CD4-positive, alpha-beta T cell (primary cell): ENCODE data around the gene IL17RA. TPM values are rescaled to one million over a fixed set of nuclear protein-coding genes. Genes with fewer than 3 reads are reported as not detected.

Source experiments
- ATAC-seq: fragments of 200-7000 bp; cut with Tn5 transposase; one replicate; pipeline ENCODE4 v1.10.0; 2022; ENCODE audit warnings: mild to moderate bottlenecking; ENCODE audit not compliant: poor library complexity
- CTCF ChIA-PET: fragments of 350-600 bp; sonication (Branson Sonifier 250); formaldehyde crosslinking; loops from one replicate; lab custom pipeline; 2021; ENCODE audit warnings: antibody characterized with exemption, inconsistent platforms; lab: Charles Lee
- POLR2A ChIA-PET: fragments of 350-600 bp; sonication (Branson Sonifier 250); formaldehyde crosslinking; loops from one replicate; lab custom pipeline; 2021; ENCODE audit warnings: antibody characterized with exemption, inconsistent platforms; lab: Charles Lee
- DNase-seq, 14 experiments: peaks; one replicate each; pipeline ENCODE4 v3.0.0-alpha.2; 2013 to 2020; ENCODE audit warnings: mixed read lengths in 2 of 14
- H3K27ac ChIP-seq, 2 donors: one replicate each; pipeline versions ENCODE4 v1.5.1 to v1.7.0; 2013; ENCODE audit warnings: low read length in 2 of 2, low read depth in 1 of 2, mild to moderate bottlenecking in 1 of 2
- H3K27me3 ChIP-seq, 2 experiments: 1 replicate in 1 of 2; 2 replicates in 1 of 2; pipeline versions ENCODE4 v1.6.1 to v1.7.0; 2013; ENCODE audit warnings: low read length in 2 of 2, control low read depth in 1 of 2, mild to moderate bottlenecking in 1 of 2, moderate library complexity in 1 of 2; ENCODE audit not compliant: insufficient read depth in 2 of 2, control insufficient read depth in 1 of 2
- H3K36me3 ChIP-seq: one replicate; pipeline ENCODE4 v1.6.1; 2013; ENCODE audit warnings: low read length, control low read depth; ENCODE audit not compliant: insufficient read depth
- H3K4me1 ChIP-seq: one replicate; pipeline ENCODE4 v1.6.1; 2013; ENCODE audit warnings: low read length, control low read depth; ENCODE audit not compliant: insufficient read depth
- H3K4me3 ChIP-seq: one replicate; pipeline ENCODE4 v1.5.1; 2013; ENCODE audit warnings: mild to moderate bottlenecking, low read length, moderate library complexity
- H3K9me3 ChIP-seq, 2 experiments: 1 replicate in 1 of 2; 2 replicates in 1 of 2; pipeline versions ENCODE4 v1.6.1 to v1.7.0; 2013; ENCODE audit warnings: low read length in 2 of 2, mild to moderate bottlenecking in 2 of 2, control low read depth in 1 of 2, moderate library complexity in 1 of 2; ENCODE audit not compliant: control insufficient read depth in 1 of 2, insufficient read depth in 1 of 2
- H3K27ac Mint-ChIP-seq: one replicate; pipeline ENCODE4 v1.8.0; 2020; ENCODE audit warnings: mixed read lengths
- H3K27me3 Mint-ChIP-seq: one replicate; pipeline ENCODE4 v1.8.0; 2021; ENCODE audit warnings: mixed read lengths
- H3K36me3 Mint-ChIP-seq: one replicate; pipeline ENCODE4 v1.8.0; 2021; ENCODE audit warnings: low read depth, mixed read lengths
- H3K4me1 Mint-ChIP-seq: one replicate; pipeline ENCODE4 v1.8.0; 2021; ENCODE audit warnings: low read depth, mixed read lengths
- H3K4me3 Mint-ChIP-seq: one replicate; pipeline ENCODE4 v1.8.0; 2020; ENCODE audit warnings: mild to moderate bottlenecking, mixed read lengths
- H3K9me3 Mint-ChIP-seq: one replicate; pipeline ENCODE4 v1.8.0; 2020; ENCODE audit warnings: mixed read lengths
- intact Hi-C, 2 experiments: fragments of 100-400 bp; cut with DNase I in 1 of 2; cut with micrococcal nuclease in 1 of 2; formaldehyde crosslinking; loops; one replicate each; pipeline versions ENCODE4 v1.15.1 to v1.9.0; 2023 to 2025; cut with DNase I, micrococcal nuclease
- total RNA-seq, 174 experiments: library from RNA in 2 of 174; stranded (reverse) in 2 of 174; gene quantifications; one replicate each; pipeline ENCODE4 v1.2.3 and lab custom pipeline; 2021 to 2026
- TF ChIP-seq, protein P1 (sequence below): fragments of 200-600 bp; IDR thresholded peaks from one replicate; pipeline ENCODE4 v1.8.0; 2022; ENCODE audit warnings: antibody characterized with exemption, mild to moderate bottlenecking

Gene IL17RA
- total RNA-seq, 2 experiments from 2014 or later = 23.2 to 24.3 TPM

DNA sequence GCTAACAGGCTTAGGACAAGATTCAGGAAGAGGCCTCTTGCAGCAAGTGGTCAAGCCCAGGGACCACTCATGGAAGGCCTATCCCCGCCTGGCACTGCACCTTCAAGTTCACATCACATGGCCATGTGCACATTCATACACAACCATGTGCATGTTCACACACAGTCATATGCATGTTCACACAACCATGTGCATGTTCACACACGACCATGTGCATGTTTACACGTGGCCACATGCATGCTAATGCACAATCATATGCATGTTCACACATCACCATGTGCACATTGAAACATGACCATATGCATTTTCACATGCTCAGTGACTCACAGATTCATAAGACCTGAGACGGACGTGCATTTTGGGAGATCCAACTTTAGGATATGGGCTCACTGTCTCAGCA is 28.7 kb upstream of the IL17RA start:
- no peak overlapping the region for H3K4me3 Mint-ChIP-seq
- CTCF ChIA-PET = no interaction called here
- DNase-seq = no peak
- no peaks in the 10 kb centered on the region for H3K9me3 ChIP-seq
- no peak overlapping the region for H3K27ac ChIP-seq
- H3K27me3 Mint-ChIP-seq = no peaks in the 10 kb centered on the region
- H3K4me3 ChIP-seq = no peak overlapping the region
- H3K27ac Mint-ChIP-seq = no peak overlapping the region
- peaks cover 0 to under 1% of the 10 kb centered on the region in 2 experiments for H3K27me3 ChIP-seq
- TF ChIP-seq, protein P1, sequence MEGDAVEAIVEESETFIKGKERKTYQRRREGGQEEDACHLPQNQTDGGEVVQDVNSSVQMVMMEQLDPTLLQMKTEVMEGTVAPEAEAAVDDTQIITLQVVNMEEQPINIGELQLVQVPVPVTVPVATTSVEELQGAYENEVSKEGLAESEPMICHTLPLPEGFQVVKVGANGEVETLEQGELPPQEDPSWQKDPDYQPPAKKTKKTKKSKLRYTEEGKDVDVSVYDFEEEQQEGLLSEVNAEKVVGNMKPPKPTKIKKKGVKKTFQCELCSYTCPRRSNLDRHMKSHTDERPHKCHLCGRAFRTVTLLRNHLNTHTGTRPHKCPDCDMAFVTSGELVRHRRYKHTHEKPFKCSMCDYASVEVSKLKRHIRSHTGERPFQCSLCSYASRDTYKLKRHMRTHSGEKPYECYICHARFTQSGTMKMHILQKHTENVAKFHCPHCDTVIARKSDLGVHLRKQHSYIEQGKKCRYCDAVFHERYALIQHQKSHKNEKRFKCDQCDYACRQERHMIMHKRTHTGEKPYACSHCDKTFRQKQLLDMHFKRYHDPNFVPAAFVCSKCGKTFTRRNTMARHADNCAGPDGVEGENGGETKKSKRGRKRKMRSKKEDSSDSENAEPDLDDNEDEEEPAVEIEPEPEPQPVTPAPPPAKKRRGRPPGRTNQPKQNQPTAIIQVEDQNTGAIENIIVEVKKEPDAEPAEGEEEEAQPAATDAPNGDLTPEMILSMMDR = no peak
- POLR2A ChIA-PET = no interaction called here
- no peak for ATAC-seq
- no peaks in the 10 kb centered on the region for H3K9me3 Mint-ChIP-seq
- no peaks in the 10 kb centered on the region for H3K36me3 Mint-ChIP-seq
- H3K36me3 ChIP-seq = no peaks in the 10 kb centered on the region
- peaks cover 5% of the 10 kb centered on the region for H3K4me1 ChIP-seq
- H3K4me1 Mint-ChIP-seq = no peaks in the 10 kb centered on the region
- intact Hi-C loops = no loop called here

DNA sequence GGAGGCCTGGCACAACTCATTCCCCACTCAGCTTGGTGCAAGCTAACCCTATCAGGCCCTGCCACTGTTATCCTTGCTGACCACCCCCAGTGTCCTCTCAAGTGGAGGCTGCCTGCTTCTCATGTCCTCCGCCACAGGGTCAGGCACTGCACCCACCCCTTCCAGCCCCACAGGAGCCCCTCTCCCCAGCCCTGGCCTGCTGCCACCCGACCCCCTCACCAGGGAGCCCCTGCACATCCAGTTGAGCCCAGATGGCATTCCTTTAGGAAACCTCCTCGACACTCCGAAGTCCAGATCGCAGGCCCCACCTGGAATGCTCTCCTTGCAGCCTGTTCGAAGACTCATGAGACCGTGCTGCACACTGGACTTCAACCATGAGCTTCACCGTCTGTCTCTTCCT is 28.0 kb upstream of the IL17RA start:
- Histone ChIP-seq H3K36me3 (no peaks in the 10 kb centered on the region), H3K27me3 (peaks cover 0 to 3% of the 10 kb centered on the region in 2 experiments), H3K4me1 (peaks cover 5% of the 10 kb centered on the region), H3K27ac (no peak overlapping the region), H3K9me3 (no peaks in the 10 kb centered on the region), H3K4me3 (no peak overlapping the region)
- DNase-seq (no peak), ATAC-seq (no peak)
- intact Hi-C loops = no loop called here
- ChIA-PET POLR2A (no interaction called here), CTCF (no interaction called here)
- H3K4me1 Mint-ChIP-seq = no peaks in the 10 kb centered on the region
- H3K27ac Mint-ChIP-seq = no peak overlapping the region
- no peaks in the 10 kb centered on the region for H3K36me3 Mint-ChIP-seq
- TF ChIP-seq, protein P1 = no peak
- H3K27me3 Mint-ChIP-seq = no peaks in the 10 kb centered on the region
- no peak overlapping the region for H3K4me3 Mint-ChIP-seq
- no peaks in the 10 kb centered on the region for H3K9me3 Mint-ChIP-seq

DNA sequence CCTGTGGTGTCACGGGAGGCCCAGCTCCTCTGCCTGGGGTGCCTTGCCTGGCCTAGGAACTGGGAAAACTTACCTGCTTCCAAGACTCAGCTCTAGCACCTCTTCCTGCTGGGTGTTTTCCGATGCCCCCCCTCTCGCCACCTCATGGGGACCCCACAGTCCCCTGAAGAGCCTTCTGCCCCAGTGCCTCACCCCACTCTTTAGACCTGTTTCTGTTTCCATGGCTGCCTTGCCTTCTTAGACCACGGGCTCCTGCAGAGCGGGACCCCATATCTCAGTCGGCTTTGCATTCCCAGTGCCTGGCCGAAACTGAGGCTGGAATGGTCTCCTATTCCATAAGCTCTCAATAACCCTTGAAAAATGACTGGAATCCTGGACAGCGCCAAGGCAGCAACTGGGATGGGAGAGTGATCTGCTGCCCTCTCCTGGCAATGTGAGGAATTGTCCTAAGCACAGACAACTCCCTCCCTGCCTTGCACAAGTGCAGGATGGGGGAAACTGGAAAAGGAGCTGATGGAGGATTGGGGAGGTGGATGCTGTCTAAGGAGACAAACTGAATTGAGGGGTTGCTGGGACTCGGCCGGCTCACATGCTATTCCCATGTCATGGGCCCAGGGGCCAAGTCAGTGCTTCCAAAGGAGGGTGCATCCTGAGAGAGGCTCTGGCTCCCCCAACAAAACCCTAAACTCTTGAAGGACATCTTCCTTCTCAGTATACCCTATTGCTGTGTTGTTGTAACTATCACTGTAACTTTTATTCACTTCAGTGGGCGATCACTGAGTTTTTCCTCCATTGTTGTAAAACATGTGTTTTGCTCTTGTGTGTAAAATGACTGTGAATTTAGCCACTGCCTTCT is 26.6 kb upstream of the IL17RA start:
- TF ChIP-seq, protein P1 = peak; percentile 86
- Histone ChIP-seq H3K36me3 (no peaks in the 10 kb centered on the region), H3K27me3 (peaks cover 0 to 3% of the 10 kb centered on the region in 2 experiments), H3K4me3 (no peak overlapping the region), H3K9me3 (no peaks in the 10 kb centered on the region), H3K4me1 (peaks cover 5% of the 10 kb centered on the region), H3K27ac (no peak overlapping the region)
- CTCF ChIA-PET = interaction anchor here (0.7 to 1.2 kb wide), 5 partner anchors 13 to 444 kb away, joined by 3 to 7 read pairs (median 3); no protein-coding TSS in a partner anchor
- POLR2A ChIA-PET = no interaction called here
- DNase-seq (peak; percentile 7 to 70 (median 32)), ATAC-seq (peak; percentile 51)
- H3K4me3 Mint-ChIP-seq = no peak overlapping the region
- no peak overlapping the region for H3K27ac Mint-ChIP-seq
- intact Hi-C loops = loop anchor here (2.0 kb wide), 1 partner anchor 141 kb away; no protein-coding TSS in a partner anchor
- peaks cover under 1% of the 10 kb centered on the region for H3K4me1 Mint-ChIP-seq
- no peaks in the 10 kb centered on the region for H3K9me3 Mint-ChIP-seq
- H3K36me3 Mint-ChIP-seq = no peaks in the 10 kb centered on the region
- H3K27me3 Mint-ChIP-seq = no peaks in the 10 kb centered on the region
